Measurements from ENCODE around the gene SRP68.
"Not testable (repeated sequence)": the region's sequence is repeated elsewhere in the genome, so short reads cannot be mapped to it uniquely, and the experiment has no call there.

Gene SRP68

DNA sequence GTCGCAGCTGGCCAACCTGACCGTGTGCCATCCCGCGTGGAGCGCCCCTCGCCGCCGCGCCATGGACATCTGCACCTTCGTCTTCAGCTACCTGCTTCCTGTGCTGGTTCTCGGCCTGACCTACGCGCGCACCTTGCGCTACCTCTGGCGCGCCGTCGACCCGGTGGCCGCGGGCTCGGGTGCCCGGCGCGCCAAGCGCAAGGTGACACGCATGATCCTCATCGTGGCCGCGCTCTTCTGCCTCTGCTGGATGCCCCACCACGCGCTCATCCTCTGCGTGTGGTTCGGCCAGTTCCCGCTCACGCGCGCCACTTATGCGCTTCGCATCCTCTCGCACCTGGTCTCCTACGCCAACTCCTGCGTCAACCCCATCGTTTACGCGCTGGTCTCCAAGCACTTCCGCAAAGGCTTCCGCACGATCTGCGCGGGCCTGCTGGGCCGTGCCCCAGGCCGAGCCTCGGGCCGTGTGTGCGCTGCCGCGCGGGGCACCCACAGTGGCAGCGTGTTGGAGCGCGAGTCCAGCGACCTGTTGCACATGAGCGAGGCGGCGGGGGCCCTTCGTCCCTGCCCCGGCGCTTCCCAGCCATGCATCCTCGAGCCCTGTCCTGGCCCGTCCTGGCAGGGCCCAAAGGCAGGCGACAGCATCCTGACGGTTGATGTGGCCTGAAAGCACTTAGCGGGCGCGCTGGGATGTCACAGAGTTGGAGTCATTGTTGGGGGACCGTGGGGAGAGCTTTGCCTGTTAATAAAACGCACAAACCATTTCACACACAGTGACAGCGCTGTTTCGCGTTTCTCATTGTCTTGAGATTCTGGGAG, 4.7 kb upstream of the SRP68 start:
- DNase-seq, result peak; percentile 50

DNA sequence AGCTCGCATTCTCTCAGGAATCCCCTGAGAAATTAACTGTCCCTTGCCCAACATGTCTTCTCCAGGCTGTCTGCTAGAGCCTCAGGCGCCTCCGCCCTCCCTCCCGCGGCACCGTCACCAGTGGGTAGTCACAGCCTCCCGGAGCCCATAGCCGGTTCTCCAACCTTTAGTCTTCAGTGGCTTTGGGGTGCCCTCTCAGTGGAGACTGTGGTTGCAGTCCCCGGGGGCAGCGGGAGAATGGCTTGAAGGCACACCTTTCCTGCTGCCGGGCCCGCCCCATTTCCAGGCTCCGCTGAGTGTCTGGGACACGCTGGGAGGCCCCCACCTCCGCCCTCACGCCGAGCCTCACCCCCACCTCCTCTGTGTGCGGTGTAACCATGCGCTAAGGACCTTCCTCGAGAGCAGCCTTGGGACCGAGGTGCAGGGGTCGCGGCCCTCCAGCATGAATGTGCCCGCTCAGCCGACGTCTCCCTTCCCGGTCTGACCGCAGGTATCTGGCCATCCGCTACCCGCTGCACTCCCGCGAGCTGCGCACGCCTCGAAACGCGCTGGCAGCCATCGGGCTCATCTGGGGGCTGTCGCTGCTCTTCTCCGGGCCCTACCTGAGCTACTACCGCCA, 3.9 kb upstream of the SRP68 start:
- DNase-seq, result no peak

DNA sequence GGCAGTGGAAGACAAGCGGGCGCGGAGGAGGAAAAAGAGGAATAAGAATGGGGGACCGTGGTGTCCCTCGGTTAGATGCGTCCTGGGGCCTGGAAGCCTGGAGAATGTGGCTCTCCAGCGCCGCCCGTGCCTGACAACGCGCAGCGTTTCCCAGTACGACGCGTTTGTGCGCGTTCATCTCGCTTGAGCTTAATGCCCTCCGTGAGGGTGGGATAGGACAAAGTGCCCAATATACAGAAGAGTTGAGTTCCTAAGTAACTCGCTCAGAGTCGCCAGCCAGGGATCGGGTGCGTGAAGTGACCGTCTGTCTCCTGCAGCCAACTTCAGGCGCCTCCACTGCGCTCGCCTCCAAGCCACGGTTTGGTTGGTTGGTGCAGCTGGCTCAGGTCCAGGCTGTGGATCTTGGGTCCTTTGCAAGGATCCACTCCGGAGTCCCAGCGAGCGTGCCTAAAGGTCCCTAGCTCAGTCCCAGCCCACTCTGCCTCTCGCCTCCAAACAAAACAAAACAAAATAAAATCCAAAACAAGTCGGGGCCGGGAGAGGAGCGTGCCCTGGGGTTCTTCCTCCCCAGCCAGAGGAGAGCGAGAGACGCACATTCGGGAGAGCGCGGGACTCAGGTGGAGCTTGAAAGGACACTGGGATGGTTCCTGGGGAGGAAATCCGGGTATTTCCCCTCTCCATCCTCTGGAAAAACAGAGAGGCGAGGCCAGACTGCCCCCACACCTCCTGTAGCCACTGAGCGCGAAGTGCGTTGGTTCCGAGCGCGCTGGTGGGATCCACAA, 3.2 kb upstream of the SRP68 start:
- DNase-seq, result no peak

GRCh38 chr17:76074390-76075363, 2.4 kb upstream of the SRP68 start, which contains the start of gene GALR2:
GALR2 (plus strand) TSS chr17:76074781; CDS start chr17:76074884, 103 bp downstream.
- DNase-seq, result no peak

DNA sequence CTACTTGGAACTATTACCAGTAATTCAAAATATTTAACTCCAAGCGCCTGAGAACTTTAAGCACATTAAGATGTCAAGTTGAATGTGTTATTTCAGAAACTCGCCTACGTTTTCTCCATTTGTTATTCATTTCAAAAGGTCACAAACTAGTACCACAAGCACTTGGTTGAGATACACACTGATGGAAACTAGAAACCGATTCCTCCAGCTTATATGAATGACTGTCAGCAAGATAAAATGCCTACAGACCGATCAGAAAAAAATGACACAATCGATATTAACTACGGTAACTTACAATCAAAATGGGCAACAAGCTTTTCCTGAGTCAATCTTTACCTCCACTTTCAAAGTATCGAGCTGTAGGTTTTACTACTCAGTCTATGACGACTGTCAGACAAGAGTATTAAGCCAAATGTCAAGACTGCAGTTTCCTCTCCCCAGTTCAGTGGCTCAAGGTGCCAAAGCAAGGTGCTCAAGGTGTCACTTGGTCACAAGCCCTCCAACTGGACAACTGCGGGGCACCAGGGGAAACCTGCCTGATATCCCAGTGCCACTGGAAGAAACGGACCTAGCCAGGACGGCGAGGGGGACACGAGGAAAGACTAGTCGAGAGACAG, 678 bp downstream of the SRP68 start:
- peak; percentile 39 for DNase-seq

DNA sequence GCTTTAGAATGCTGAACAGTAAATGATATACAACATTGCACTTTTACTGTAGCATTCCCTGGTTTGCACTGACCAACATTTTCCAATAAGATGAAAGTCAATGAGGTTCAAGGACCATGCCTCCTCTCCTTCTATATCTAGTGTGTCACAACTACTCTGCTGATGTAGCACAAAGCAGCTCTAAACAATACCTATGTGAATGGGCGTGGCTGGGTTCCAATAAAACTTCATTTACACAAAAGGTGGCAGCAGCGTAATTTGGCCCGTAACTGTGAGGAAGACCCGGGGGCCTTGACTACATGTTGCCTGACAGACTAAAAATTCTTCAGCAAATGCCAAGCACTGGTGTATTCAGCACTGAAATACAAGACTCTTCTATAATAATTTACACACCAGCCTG, 6.5 kb downstream of the SRP68 start:
- DNase-seq, result no peak

DNA sequence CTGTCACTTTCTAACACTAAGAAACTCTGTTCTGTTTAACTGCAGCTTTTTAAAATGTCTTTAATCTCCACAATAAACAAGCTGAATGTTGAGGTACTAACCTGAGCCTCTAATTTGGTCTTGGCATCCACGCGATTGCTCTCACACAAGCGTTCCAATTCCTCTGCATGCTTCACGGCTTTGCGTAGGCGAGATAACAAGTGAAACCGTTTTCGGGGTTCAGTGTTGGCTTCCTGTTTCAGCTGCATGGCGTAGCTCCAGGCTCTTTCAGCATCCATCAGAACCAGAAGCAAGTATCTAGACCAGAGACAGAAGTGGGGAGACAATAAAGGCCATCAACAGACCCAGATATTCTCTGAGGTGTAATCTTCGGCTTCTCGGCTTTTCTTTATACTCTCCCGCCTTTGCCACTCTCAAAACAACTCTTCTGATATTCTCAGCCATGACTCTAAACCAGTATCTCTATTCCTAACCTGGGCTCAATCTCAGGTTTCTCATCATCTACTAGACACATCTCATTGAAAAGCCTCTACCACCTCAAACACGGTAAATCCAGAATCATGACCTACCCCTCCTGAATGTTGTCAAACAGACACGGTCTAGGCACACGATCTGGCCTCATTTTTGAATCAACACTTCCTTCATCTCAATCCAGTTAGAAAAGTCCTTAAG, 8.3 kb downstream of the SRP68 start:
- DNase-seq, result peak; percentile 59

GRCh38 chr17:76058264-76058663, 14.1 kb downstream of the SRP68 start:
- not testable (repeated sequence) for DNase-seq

DNA sequence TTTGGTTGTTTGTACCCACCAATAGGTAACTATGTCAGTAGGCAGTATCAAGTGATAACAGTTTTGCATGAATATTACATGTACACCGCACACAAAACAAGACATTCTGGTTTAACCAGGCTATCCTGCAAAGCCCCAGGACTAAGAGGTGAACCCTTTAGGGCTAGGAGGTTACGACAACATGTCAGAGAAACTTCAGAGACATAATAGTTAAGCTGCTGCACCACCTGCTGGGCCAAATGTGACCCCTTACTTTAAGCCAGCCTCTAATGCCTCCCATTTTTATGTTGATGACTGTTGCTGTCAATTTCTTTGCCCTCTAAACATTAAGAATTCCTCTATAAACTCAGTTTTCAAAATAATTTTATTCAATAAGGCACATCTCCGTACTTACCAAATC, 15.4 kb downstream of the SRP68 start:
- no peak for DNase-seq

GRCh38 chr17:76054112-76054476, 18.2 kb downstream of the SRP68 start:
- no peak for DNase-seq

DNA sequence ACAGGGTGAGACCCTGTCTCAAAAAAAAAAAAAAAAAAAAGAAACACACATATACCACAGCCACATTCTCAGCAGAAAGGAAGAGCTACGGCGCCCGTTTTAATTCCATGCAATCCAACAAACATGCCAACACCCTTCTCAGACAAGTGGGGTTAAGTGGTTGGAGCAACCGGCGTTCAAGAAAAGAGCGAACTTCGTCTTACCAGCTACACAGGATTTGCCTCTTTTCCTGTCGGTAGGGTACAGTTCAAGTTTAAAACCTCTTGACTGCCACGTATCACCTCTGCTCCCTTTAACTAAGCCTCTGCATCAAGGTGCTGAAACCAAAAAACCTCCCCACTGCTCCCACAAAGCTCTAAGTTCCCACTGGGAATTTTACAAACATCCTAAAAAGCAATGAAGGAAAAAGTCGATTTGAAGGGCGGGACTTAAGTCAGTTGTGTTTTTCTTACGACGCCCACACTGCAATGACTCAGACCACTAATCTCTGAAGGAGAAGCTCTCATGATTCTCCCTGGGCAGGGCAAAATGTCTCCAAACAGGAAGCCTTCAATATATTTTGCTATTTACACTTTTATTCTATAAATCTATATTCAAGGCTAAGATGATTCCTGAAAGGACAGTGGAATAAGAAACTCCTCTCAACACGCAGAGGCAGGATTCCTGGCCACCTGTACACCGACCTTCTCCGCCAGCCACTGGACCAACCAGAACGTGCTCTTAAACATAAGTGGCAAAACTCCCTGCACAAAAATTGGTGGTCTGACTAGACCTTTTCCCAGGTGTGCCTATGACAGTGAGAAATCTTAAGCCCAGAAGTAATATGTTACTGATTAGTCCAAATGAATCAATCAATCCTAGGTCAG, 18.8 kb downstream of the SRP68 start:
- no peak for DNase-seq

- no peak for DNase-seq
Measured at GRCh38 chr17:76051561-76051960, 20.8 kb downstream of the SRP68 start.

- no peak for DNase-seq
Measured at GRCh38 chr17:76050538-76051467, 21.5 kb downstream of the SRP68 start.

- no peak for DNase-seq
Measured at GRCh38 chr17:76049836-76050537, 22.3 kb downstream of the SRP68 start.

GRCh38 chr17:76049239-76049638, 23.1 kb downstream of the SRP68 start:
- DNase-seq, result no peak

- peak; percentile 30 for DNase-seq
Measured at GRCh38 chr17:76048711-76049110, 23.6 kb downstream of the SRP68 start.

- DNase-seq, result no peak
Measured at GRCh38 chr17:76048025-76048605, 24.2 kb downstream of the SRP68 start.

- no peak for DNase-seq
Measured at GRCh38 chr17:76046064-76046463, 26.3 kb downstream of the SRP68 start.
